Heart left ventricle (tissue), 16 donors: ENCODE measurements around the gene FGF19. TPM values are rescaled to one million over a fixed set of nuclear protein-coding genes. Genes with fewer than 3 reads are reported as not detected.
"Not testable (repeated sequence)": the region's sequence is repeated elsewhere in the genome, so short reads cannot be mapped to it uniquely, and the experiment has no call there.

Source experiments
- ATAC-seq, 4 donors: fragments of 200-7000 bp; cut with Tn5 transposase; one replicate each; pipeline ENCODE4 v1.9.1; 2020 to 2022; ENCODE audit warnings: moderate library complexity in 4 of 4, mild to moderate bottlenecking in 3 of 4, moderate number of reproducible peaks in 1 of 4
- DNase-seq, 5 donors: peaks; one replicate each; pipeline ENCODE4 v3.0.0-alpha.2; 2020
- H3K27ac ChIP-seq, 12 donors: fragments of 200-600 bp; sonication (generic) in 4 of 12; one replicate each; pipeline versions ENCODE4 v1.5.0 to v1.8.0; 2016 to 2022; ENCODE audit warnings: mild to moderate bottlenecking in 2 of 12
- H3K27me3 ChIP-seq, 9 donors: fragments of 200-600 bp; sonication (generic) in 2 of 9; one replicate each; pipeline versions ENCODE4 v1.5.1 to v1.8.0; 2016 to 2022; ENCODE audit warnings: mild to moderate bottlenecking in 3 of 9
- H3K36me3 ChIP-seq, 9 donors: fragments of 200-600 bp; sonication (generic) in 2 of 9; one replicate each; pipeline versions ENCODE4 v1.5.0 to v1.8.0; 2018 to 2022; ENCODE audit warnings: mild to moderate bottlenecking in 2 of 9
- H3K4me1 ChIP-seq, 12 donors: fragments of 200-600 bp; sonication (generic) in 4 of 12; one replicate each; pipeline versions ENCODE4 v1.5.0 to v1.8.0; 2016 to 2022; ENCODE audit warnings: mild to moderate bottlenecking in 3 of 12
- H3K4me3 ChIP-seq, 12 donors: fragments of 200-600 bp; sonication (generic) in 4 of 12; one replicate each; pipeline versions ENCODE4 v1.5.0 to v1.8.0; 2017 to 2022; ENCODE audit warnings: mild to moderate bottlenecking in 9 of 12, moderate library complexity in 4 of 12
- H3K9me3 ChIP-seq, 12 donors: fragments of 200-600 bp; sonication (generic) in 4 of 12; one replicate each; pipeline versions ENCODE4 v1.5.0 to v1.8.0; 2016 to 2022; ENCODE audit warnings: mild to moderate bottlenecking in 1 of 12
- POLR2A ChIP-seq, 2 donors: fragments of 450-650 bp; IDR thresholded peaks; one replicate each; pipeline ENCODE4 v1.6.1; 2017; ENCODE audit warnings: antibody characterized with exemption in 2 of 2, mild to moderate bottlenecking in 2 of 2, moderate library complexity in 2 of 2
- WGBS, 4 donors: extraction: QIAGEN DNeasy Blood & Tissue Kit in 2 of 4; methylation state at CpG; one replicate each; pipeline versions ENCODE4 v1.1.5 to v1.1.7; 2013 to 2018; 5-methylcytosine and 5-hydroxymethylcytosine counted together
- intact Hi-C, 10 donors: fragments of 100-400 bp; cut with DNase I; formaldehyde crosslinking; loops; one replicate each; pipeline versions ENCODE4 v1.11.1 to v1.14.2; 2022
- polyA plus RNA-seq, 2 donors: library from polyadenylated mRNA; stranded (reverse); fragments of 200-250 nt; gene quantifications; one replicate each; pipeline ENCODE4 v1.2.3, GENCODE V29; 2013
- total RNA-seq, 9 donors: library from RNA; depleted of rRNA in 2 of 9; stranded (reverse); fragments of >200 nt in 2 of 9; fragmentation: NEBNext Ultra II Directional in 3 of 9; extraction: Animal tissue kit (Norgen Biotek cat#: 25700) in 3 of 9; gene quantifications; one replicate each; pipeline versions ENCODE4 v1.1.0 to v1.2.4, GENCODE V29; 2016 to 2023
- TF ChIP-seq, protein P1 (sequence below), 12 donors: fragments of 200-600 bp; sonication (generic) in 4 of 12; IDR thresholded peaks; one replicate each; pipeline versions ENCODE4 v1.5.0 to v1.8.0; 2018 to 2022; ENCODE audit warnings: antibody characterized with exemption in 12 of 12, mild to moderate bottlenecking in 5 of 12
- donor health status: ischemic (EF 13 %, LVEDD 7.1; RV severe dilation, severe dysfunction).
- donor health status: healthy with polysubstance abuse.
- donor health status: DM: no; HTN: yes; CAD: no.
- donor health status: DM: no; HTN: no; CAD: no.
- donor health status: ischemic (EF 25% LVEDD 6.9; RV normal size, moderate dysfunction).
- donor health status: ischemic (EF 25% LVEDD 5.7; RV mildly dilated, moderate dysfunction).
- donor health status: healthy.
- donor health status: DM: yes; HTN: yes; CAD: no.
- donor health status: ischemic (EF 35%, LVEDD 5.7; RV mildly dilated, moderate dysfunction).
- donor health status: nonischemic (EF 11% LVEDD 7.7; RV severe dilation, severe dysfunction).
- donor health status: DM: yes; HTN: yes; CAD: no.
- donor health status: PGD.
- donor health status: ischemic (EF 29% LVEDD 5.4; RV normal size, mild dysfunction).
- donor health status: nonischemic (EF 23%, LVEDD 6.1; RV moderate dilation, normal function).

The FGF19 gene
- total and polyA plus RNA-seq, 11 donors = not detected

DNA sequence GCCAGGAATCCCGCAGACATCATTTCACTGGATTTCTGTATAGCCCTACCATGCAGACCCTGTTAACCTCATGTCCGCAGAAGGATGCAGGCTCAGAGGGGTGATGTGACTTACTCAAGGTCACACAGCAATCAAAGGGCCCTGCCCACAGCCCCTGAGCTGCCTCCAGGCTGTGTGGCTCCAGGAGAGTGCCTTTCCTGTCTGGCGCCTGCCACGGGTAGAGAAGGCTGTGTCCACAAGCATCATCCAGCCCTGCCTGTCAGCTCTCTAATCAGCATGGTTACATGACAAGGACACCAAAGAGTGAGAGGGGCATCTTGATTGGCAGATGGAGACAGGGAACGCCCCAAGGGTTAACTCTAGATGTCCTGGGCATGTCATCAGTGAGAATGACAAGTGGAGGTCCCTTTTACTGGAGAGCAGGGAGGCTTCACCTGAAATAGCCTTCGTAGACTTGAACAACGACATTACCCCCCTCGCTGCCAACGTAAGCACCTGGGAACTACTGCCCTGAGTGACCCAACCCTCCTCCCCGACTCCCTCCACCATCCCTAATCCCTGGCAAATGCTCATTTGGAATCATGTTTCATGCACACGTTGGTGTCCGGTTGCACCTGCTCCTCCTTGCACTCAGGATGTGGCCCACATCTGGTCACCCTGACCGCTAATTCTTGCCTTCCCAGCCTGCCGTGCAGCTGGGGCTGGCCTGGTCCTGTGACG, 6.9 kb downstream of the FGF19 start:
- H3K27me3 ChIP-seq = peaks cover 4 to 61% (median 29%) of the 10 kb centered on the region in 9 donors

DNA sequence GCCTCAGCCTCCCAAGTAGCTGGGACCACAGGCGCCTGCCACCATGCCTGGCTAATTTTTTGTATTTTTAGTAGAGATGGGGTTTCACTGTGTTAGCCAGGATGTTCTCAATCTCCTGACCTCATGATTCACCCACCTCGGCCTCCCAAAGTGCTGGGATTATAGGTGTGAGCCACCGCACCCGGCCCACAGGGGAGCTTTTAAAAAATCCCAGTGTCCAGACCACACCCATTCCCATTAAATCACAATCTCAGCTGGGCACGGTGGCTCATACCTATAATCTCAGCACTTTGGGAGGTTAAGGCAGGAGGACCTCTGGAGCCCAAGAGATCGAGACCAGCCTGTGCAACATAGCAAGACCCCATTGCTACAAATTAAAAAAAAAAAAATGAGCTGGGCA, 7.8 kb downstream of the FGF19 start:
- ATAC-seq, H3K4me3 ChIP-seq, H3K27ac ChIP-seq, intact Hi-C loops, DNase-seq, H3K9me3 ChIP-seq, H3K36me3 ChIP-seq: not testable (repeated sequence)
- peaks cover 0 to 13% (median 6%) of the 10 kb centered on the region in 12 donors for H3K4me1 ChIP-seq
- 80 to 89% (median 87%) methylated on average over 5 to 6 of the region's 6 CpGs for WGBS, 4 donors
- H3K27me3 ChIP-seq = peaks cover 0 to 52% (median 20%) of the 10 kb centered on the region in 9 donors

More for the DNA sequence above, 6.9 kb downstream of the FGF19 start:
- Histone ChIP-seq H3K4me3 (no peak overlapping the region), H3K36me3 (no peaks in the 10 kb centered on the region), H3K9me3 (peaks cover 0 to 8% (median 0%) of the 10 kb centered on the region in 12 donors), H3K27ac (no peak overlapping the region), H3K4me1 (peaks cover 0 to 13% (median 6%) of the 10 kb centered on the region in 12 donors)
- TF ChIP-seq POLR2A (IDR thresholded peaks at IDR 0.05) = no peak
- TF ChIP-seq, protein P1, sequence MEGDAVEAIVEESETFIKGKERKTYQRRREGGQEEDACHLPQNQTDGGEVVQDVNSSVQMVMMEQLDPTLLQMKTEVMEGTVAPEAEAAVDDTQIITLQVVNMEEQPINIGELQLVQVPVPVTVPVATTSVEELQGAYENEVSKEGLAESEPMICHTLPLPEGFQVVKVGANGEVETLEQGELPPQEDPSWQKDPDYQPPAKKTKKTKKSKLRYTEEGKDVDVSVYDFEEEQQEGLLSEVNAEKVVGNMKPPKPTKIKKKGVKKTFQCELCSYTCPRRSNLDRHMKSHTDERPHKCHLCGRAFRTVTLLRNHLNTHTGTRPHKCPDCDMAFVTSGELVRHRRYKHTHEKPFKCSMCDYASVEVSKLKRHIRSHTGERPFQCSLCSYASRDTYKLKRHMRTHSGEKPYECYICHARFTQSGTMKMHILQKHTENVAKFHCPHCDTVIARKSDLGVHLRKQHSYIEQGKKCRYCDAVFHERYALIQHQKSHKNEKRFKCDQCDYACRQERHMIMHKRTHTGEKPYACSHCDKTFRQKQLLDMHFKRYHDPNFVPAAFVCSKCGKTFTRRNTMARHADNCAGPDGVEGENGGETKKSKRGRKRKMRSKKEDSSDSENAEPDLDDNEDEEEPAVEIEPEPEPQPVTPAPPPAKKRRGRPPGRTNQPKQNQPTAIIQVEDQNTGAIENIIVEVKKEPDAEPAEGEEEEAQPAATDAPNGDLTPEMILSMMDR (IDR thresholded peaks at IDR 0.05) = no peak
- intact Hi-C loops = no loop called here
- 70 to 80% (median 74%) methylated on average over 15 of the region's 15 CpGs for WGBS, 4 donors
- DNase-seq = no peak
- ATAC-seq = no peak

DNA sequence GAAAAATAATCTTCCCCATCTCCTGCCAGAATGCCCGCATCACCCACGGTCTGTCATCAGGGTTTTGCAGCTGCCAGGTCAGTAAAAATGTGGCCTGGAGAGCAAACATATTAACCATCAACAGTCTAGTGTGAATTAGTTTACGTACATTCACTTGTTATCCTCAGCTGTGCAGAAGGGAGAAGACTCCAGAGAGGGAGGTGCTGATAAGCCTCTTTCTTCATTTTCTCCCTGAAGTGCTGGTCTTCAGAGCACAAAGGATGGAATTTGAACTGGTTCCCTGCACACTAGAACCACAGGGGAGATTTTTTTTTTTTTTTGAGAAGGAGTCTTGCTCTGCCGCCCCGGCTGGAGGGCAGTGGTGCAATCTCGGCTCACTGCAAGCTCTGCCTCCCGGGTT, 8.2 kb downstream of the FGF19 start:
- Histone ChIP-seq H3K36me3 (no peaks in the 10 kb centered on the region), H3K4me1 (peaks cover 0 to 8% (median 4%) of the 10 kb centered on the region in 12 donors), H3K27me3 (peaks cover 0 to 50% (median 16%) of the 10 kb centered on the region in 9 donors), H3K9me3 (peaks cover 0 to 8% (median 0%) of the 10 kb centered on the region in 12 donors), H3K4me3 (no peak overlapping the region), H3K27ac (no peak overlapping the region)
- TF ChIP-seq, protein P1 (IDR thresholded peaks at IDR 0.05) = no peak
- TF ChIP-seq POLR2A (IDR thresholded peaks at IDR 0.05) = no peak
- WGBS, 4 donors = 84 to 88% (median 85%) methylated on average over 7 of the region's 7 CpGs
- ATAC-seq (no peak), DNase-seq (no peak)
- intact Hi-C loops = no loop called here

DNA sequence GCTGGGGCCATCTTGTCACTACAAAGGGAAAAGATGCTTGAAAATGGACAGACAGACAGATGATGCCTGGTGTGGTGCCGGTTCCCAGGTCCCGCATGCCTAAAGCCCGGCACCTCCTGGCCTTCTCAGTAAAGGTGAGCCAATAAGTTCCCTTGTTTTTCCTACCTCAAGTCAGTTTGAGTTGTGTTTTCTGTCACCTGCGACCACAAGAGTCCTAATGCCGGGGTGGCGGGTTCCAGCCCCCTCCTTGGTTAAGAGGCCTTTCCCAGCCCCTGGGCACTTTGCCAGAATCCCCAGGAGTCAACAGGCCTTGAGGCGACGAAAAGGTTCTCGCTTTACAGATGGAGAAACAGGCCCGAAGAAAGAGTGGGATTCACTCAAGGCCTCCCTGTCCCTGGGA, 9.0 kb downstream of the FGF19 start:
- Histone ChIP-seq H3K4me1 (peaks cover 0 to under 1% (median 0%) of the 10 kb centered on the region in 12 donors), H3K27me3 (peaks cover 0 to 44% (median 15%) of the 10 kb centered on the region in 9 donors), H3K36me3 (no peaks in the 10 kb centered on the region), H3K4me3 (no peak overlapping the region), H3K9me3 (peaks cover 0 to 8% (median 0%) of the 10 kb centered on the region in 12 donors), H3K27ac (no peak overlapping the region)
- DNase-seq (no peak), ATAC-seq (no peak)
- WGBS, 4 donors = 74 to 83% (median 81%) methylated on average over 10 of the region's 10 CpGs
- intact Hi-C loops = no loop called here
- no peak for TF ChIP-seq POLR2A (IDR thresholded peaks at IDR 0.05)
- TF ChIP-seq, protein P1 (IDR thresholded peaks at IDR 0.05) = no peak
